ENCODE results near the gene CXorf49. TPM values are rescaled to one million over a fixed set of nuclear protein-coding genes. Genes with fewer than 3 reads are reported as not detected.
"Not testable (repeated sequence)": the region's sequence is repeated elsewhere in the genome, so short reads cannot be mapped to it uniquely, and the experiment has no call there.

The CXorf49 gene
- total and polyA plus RNA-seq, 10 of the 15 experiments (the other 5 are each of a cell fraction or from before 2014, with no cell fraction given), result not detected

- H3K27ac ChIP-seq (ENCODE audit: control insufficient read depth, insufficient read depth); H3K9me3 ChIP-seq (replicated peaks; ENCODE audit: control insufficient read depth, insufficient read depth, low read length); H3K9ac ChIP-seq (ENCODE audit: control insufficient read depth, insufficient read depth, low read length); H3K27me3 ChIP-seq (replicated peaks in 1 of 2; ENCODE audit: control insufficient read depth in 2 of 2, insufficient read depth in 2 of 2, low read length in 1 of 2); SMC1A ChIA-PET (ENCODE audit: uncharacterized antibody, unreplicated experiment); ATAC-seq; H4K20me1 ChIP-seq (ENCODE audit: control insufficient read depth, insufficient read depth); H3K36me3 ChIP-seq (ENCODE audit: control insufficient read depth in 2 of 2, insufficient read depth in 2 of 2, low read length in 1 of 2); CTCF ChIA-PET; H3K79me2 ChIP-seq (ENCODE audit: control insufficient read depth, insufficient read depth, low read length); H3K4me3 ChIP-seq; H2AFZ ChIP-seq (ENCODE audit: control insufficient read depth, low read depth, low read length); BruUV-seq (replicated peaks); in situ Hi-C loops (cut with MboI); intact Hi-C loops (cut with micrococcal nuclease; ENCODE audit: unreplicated experiment); POLR2A ChIA-PET; H3K4me1 ChIP-seq (ENCODE audit: control insufficient read depth, insufficient read depth, low read length); H3K4me2 ChIP-seq (ENCODE audit: control insufficient read depth, insufficient read depth); RAD21 ChIA-PET (ENCODE audit: unreplicated experiment); FAIRE-seq; DNase-seq (ENCODE audit: low read depth, low spot score): not testable (repeated sequence)
- WGBS (ENCODE audit: insufficient coverage, insufficient replicate concordance, low lambda C conversion rate, missing lambda C conversion rate), result no CpG with 5 or more reads among the region's 12 CpGs
Measured at GRCh38 chrX:71716323-71716722, 1.8 kb downstream of the CXorf49 start.

GRCh38 chrX:71715551-71715950 lies 2.5 kb downstream of the CXorf49 start:
- FAIRE-seq; BruUV-seq (replicated peaks); in situ Hi-C loops (cut with MboI): not testable (repeated sequence)

GRCh38 chrX:71714064-71714463 lies 4.0 kb downstream of the CXorf49 start:
- FAIRE-seq; H3K9ac ChIP-seq (ENCODE audit: control insufficient read depth, insufficient read depth, low read length); H3K4me2 ChIP-seq (ENCODE audit: control insufficient read depth, insufficient read depth); H3K9me3 ChIP-seq (replicated peaks; ENCODE audit: control insufficient read depth, insufficient read depth, low read length); H3K79me2 ChIP-seq (ENCODE audit: control insufficient read depth, insufficient read depth, low read length); CTCF ChIA-PET; H3K27me3 ChIP-seq (replicated peaks in 1 of 2; ENCODE audit: control insufficient read depth in 2 of 2, insufficient read depth in 2 of 2, low read length in 1 of 2); ATAC-seq; H3K27ac ChIP-seq (ENCODE audit: control insufficient read depth, insufficient read depth); H2AFZ ChIP-seq (ENCODE audit: control insufficient read depth, low read depth, low read length); intact Hi-C loops (cut with micrococcal nuclease; ENCODE audit: unreplicated experiment); SMC1A ChIA-PET (ENCODE audit: uncharacterized antibody, unreplicated experiment); H3K4me3 ChIP-seq; H3K36me3 ChIP-seq (ENCODE audit: control insufficient read depth in 2 of 2, insufficient read depth in 2 of 2, low read length in 1 of 2); DNase-seq (ENCODE audit: low read depth, low spot score); in situ Hi-C loops (cut with MboI); RAD21 ChIA-PET (ENCODE audit: unreplicated experiment); H3K4me1 ChIP-seq (ENCODE audit: control insufficient read depth, insufficient read depth, low read length); H4K20me1 ChIP-seq (ENCODE audit: control insufficient read depth, insufficient read depth); BruUV-seq (replicated peaks); POLR2A ChIA-PET: not testable (repeated sequence)
- WGBS (ENCODE audit: insufficient coverage, insufficient replicate concordance, low lambda C conversion rate, missing lambda C conversion rate), result no CpG with 5 or more reads among the region's 14 CpGs

More at GRCh38 chrX:71715551-71715950, 2.5 kb downstream of the CXorf49 start:
- H3K9ac ChIP-seq (ENCODE audit: control insufficient read depth, insufficient read depth, low read length); H3K36me3 ChIP-seq (ENCODE audit: control insufficient read depth in 2 of 2, insufficient read depth in 2 of 2, low read length in 1 of 2); H3K79me2 ChIP-seq (ENCODE audit: control insufficient read depth, insufficient read depth, low read length); H3K4me2 ChIP-seq (ENCODE audit: control insufficient read depth, insufficient read depth); RAD21 ChIA-PET (ENCODE audit: unreplicated experiment); CTCF ChIA-PET; H2AFZ ChIP-seq (ENCODE audit: control insufficient read depth, low read depth, low read length); POLR2A ChIA-PET; SMC1A ChIA-PET (ENCODE audit: uncharacterized antibody, unreplicated experiment); H3K4me3 ChIP-seq; H3K4me1 ChIP-seq (ENCODE audit: control insufficient read depth, insufficient read depth, low read length); DNase-seq (ENCODE audit: low read depth, low spot score); H3K9me3 ChIP-seq (replicated peaks; ENCODE audit: control insufficient read depth, insufficient read depth, low read length); intact Hi-C loops (cut with micrococcal nuclease; ENCODE audit: unreplicated experiment); H4K20me1 ChIP-seq (ENCODE audit: control insufficient read depth, insufficient read depth); H3K27me3 ChIP-seq (replicated peaks in 1 of 2; ENCODE audit: control insufficient read depth in 2 of 2, insufficient read depth in 2 of 2, low read length in 1 of 2); H3K27ac ChIP-seq (ENCODE audit: control insufficient read depth, insufficient read depth): not testable (repeated sequence)
- 0 out of 3 replicates have a peak, but pooled peaks have one; percentile 28 for ATAC-seq
- whole genome bisulfite sequencing (ENCODE audit: insufficient coverage, insufficient replicate concordance, low lambda C conversion rate, missing lambda C conversion rate), result no CpG with 5 or more reads among the region's 8 CpGs

GRCh38 chrX:71702853-71703252 lies 15.2 kb downstream of the CXorf49 start:
- ATAC-seq, result peak; percentile 83
- H3K27me3 ChIP-seq (replicated peaks in 1 of 2; ENCODE audit: control insufficient read depth in 2 of 2, insufficient read depth in 2 of 2, low read length in 1 of 2); RAD21 ChIA-PET (ENCODE audit: unreplicated experiment); intact Hi-C loops (cut with micrococcal nuclease; ENCODE audit: unreplicated experiment); H3K4me3 ChIP-seq; H3K27ac ChIP-seq (ENCODE audit: control insufficient read depth, insufficient read depth); H4K20me1 ChIP-seq (ENCODE audit: control insufficient read depth, insufficient read depth); H3K9ac ChIP-seq (ENCODE audit: control insufficient read depth, insufficient read depth, low read length); H3K36me3 ChIP-seq (ENCODE audit: control insufficient read depth in 2 of 2, insufficient read depth in 2 of 2, low read length in 1 of 2); SMC1A ChIA-PET (ENCODE audit: uncharacterized antibody, unreplicated experiment); BruUV-seq (replicated peaks); H3K9me3 ChIP-seq (replicated peaks; ENCODE audit: control insufficient read depth, insufficient read depth, low read length); in situ Hi-C loops (cut with MboI); H2AFZ ChIP-seq (ENCODE audit: control insufficient read depth, low read depth, low read length); H3K4me1 ChIP-seq (ENCODE audit: control insufficient read depth, insufficient read depth, low read length); POLR2A ChIA-PET; DNase-seq (ENCODE audit: low read depth, low spot score); H3K4me2 ChIP-seq (ENCODE audit: control insufficient read depth, insufficient read depth); FAIRE-seq; CTCF ChIA-PET; H3K79me2 ChIP-seq (ENCODE audit: control insufficient read depth, insufficient read depth, low read length): not testable (repeated sequence)
- no CpG with 5 or more reads among the region's 12 CpGs for WGBS (ENCODE audit: insufficient coverage, insufficient replicate concordance, low lambda C conversion rate, missing lambda C conversion rate)
